Endothelial cell of umbilical vein (primary cell): Measurements from ENCODE around the gene ZBTB46. TPM values are rescaled to one million over a fixed set of nuclear protein-coding genes. Genes with fewer than 3 reads are reported as not detected.
"Not testable (repeated sequence)": the region's sequence is repeated elsewhere in the genome, so short reads cannot be mapped to it uniquely, and the experiment has no call there.

Source experiments
- BruUV-seq: library from RNA; stranded (reverse); fragments of 400-500 nt; replicated peaks from 2 replicates; lab custom pipeline; 2021; lab: Mats Ljungman, UMichigan
- CTCF ChIA-PET: fragments of 300-600, 350-600 bp; sonication (Branson Sonifier 250); formaldehyde crosslinking; loops from one replicate; lab custom pipeline; 2021; ENCODE audit warnings: antibody characterized with exemption, inconsistent platforms; lab: Charles Lee
- POLR2A ChIA-PET: fragments of 300-600, 350-600 bp; sonication (Branson Sonifier 250); formaldehyde crosslinking; loops from one replicate; lab custom pipeline; 2021; ENCODE audit warnings: antibody characterized with exemption, inconsistent platforms; lab: Charles Lee
- DNase-seq: peaks from one replicate; pipeline ENCODE4 v3.0.0-alpha.2; 2011; ENCODE audit warnings: low read depth, low spot score
- FAIRE-seq: peaks from 2 replicates; lab custom pipeline; 2011; peaks lifted over from hg19 to GRCh38; lab: Jason Lieb, UNC
- H2AFZ ChIP-seq: 2 replicates; pipeline ENCODE4 v1.6.0; 2012; ENCODE audit warnings: low read depth, low read length, control low read depth, inconsistent platforms
- H3K27ac ChIP-seq: 2 replicates; pipeline ENCODE4 v1.5.1; 2011; ENCODE audit warnings: low read depth, mild to moderate bottlenecking, control low read depth, low read length, moderate library complexity; ENCODE audit not compliant: insufficient read depth
- H3K27me3 ChIP-seq, 2 experiments: 2 replicates each; pipeline versions ENCODE4 v1.6.0 to v1.6.1; 2011; ENCODE audit warnings: low read length in 2 of 2, mixed read lengths in 1 of 2; ENCODE audit not compliant: control insufficient read depth in 2 of 2, insufficient read depth in 2 of 2
- H3K36me3 ChIP-seq, 2 experiments: 2 replicates in 1 of 2; 3 replicates in 1 of 2; pipeline ENCODE4 v1.5.1; 2011; ENCODE audit warnings: low read length in 2 of 2, mild to moderate bottlenecking in 1 of 2, moderate library complexity in 1 of 2; ENCODE audit not compliant: control insufficient read depth in 2 of 2, insufficient read depth in 2 of 2; ENCODE audit errors: extremely low read depth in 1 of 2
- H3K4me1 ChIP-seq: 3 replicates; pipeline ENCODE4 v1.5.1; 2011; ENCODE audit warnings: mild to moderate bottlenecking, low read length; ENCODE audit not compliant: control insufficient read depth, insufficient read depth; ENCODE audit errors: extremely low read depth
- H3K4me2 ChIP-seq: 2 replicates; pipeline ENCODE4 v1.6.1; 2011; ENCODE audit warnings: low read length, control low read depth, mixed read lengths; ENCODE audit not compliant: insufficient read depth
- H3K4me3 ChIP-seq, 3 experiments: fragments of 200-600 bp in 1 of 3; sonication (generic), shearing (Covaris generic) in 1 of 3; replicated peaks in 1 of 3; 2 replicates each; pipeline ENCODE4 v1.5.1; 2011 to 2016; ENCODE audit warnings: control low read depth in 3 of 3, low read length in 3 of 3, mild to moderate bottlenecking in 2 of 3, inconsistent platforms in 1 of 3, low read depth in 1 of 3, moderate library complexity in 1 of 3; ENCODE audit not compliant: insufficient read depth in 1 of 3
- H3K79me2 ChIP-seq: 2 replicates; pipeline ENCODE4 v1.6.0; 2012; ENCODE audit warnings: low read length, inconsistent platforms; ENCODE audit not compliant: control insufficient read depth, insufficient read depth
- H3K9ac ChIP-seq: replicated peaks from 2 replicates; pipeline ENCODE3; 2011; ENCODE audit warnings: low read length, control low read depth; ENCODE audit not compliant: insufficient read depth; ENCODE audit errors: extremely low read depth
- H3K9me1 ChIP-seq: replicated peaks from 3 replicates; pipeline ENCODE4 v1.6.0; 2011; ENCODE audit warnings: mild to moderate bottlenecking, low read length; ENCODE audit not compliant: control insufficient read depth, insufficient read depth; ENCODE audit errors: extremely low read depth
- H3K9me3 ChIP-seq: replicated peaks from 2 replicates; pipeline ENCODE4 v1.5.1; 2012; ENCODE audit warnings: low read length, inconsistent platforms; ENCODE audit not compliant: control insufficient read depth, insufficient read depth
- H4K20me1 ChIP-seq: replicated peaks from 2 replicates; pipeline ENCODE3; 2011; ENCODE audit warnings: mild to moderate bottlenecking, low read length; ENCODE audit not compliant: control insufficient read depth, insufficient read depth; ENCODE audit errors: extremely low read depth
- dilution Hi-C: fragments of 300-500 bp; cut with MboI; formaldehyde crosslinking; loops from one replicate; pipeline ENCODE4 v1.15.0; 2019; ENCODE audit warnings: low sequenced_read_pairs; ENCODE audit not compliant: extremely low pct_ligation_motif_present
- intact Hi-C: fragments of 100-400 bp; cut with micrococcal nuclease; formaldehyde crosslinking; loops from one replicate; pipeline ENCODE4 v1.10.0; 2022
- polyA plus RNA-seq, 4 experiments: library from polyadenylated mRNA; depleted of rRNA in 3 of 4; stranded (reverse) in 3 of 4; unstranded in 1 of 4; fragments of >200 nt; gene quantifications; 2 replicates each; pipeline versions ENCODE4 v1.2.1 to v1.2.3, GENCODE V29; 2011 to 2012; ENCODE audit warnings: missing spikeins in 1 of 4
- total RNA-seq: library from RNA; stranded (reverse); gene quantifications from 2 replicates; pipeline ENCODE4 v1.2.3, GENCODE V29; 2021

Gene ZBTB46
- total and polyA plus RNA-seq, 2 donors (not counting 3 experiments of a cell fraction or from before 2014, with no cell fraction given), result 1.3 to 7.1 TPM

DNA sequence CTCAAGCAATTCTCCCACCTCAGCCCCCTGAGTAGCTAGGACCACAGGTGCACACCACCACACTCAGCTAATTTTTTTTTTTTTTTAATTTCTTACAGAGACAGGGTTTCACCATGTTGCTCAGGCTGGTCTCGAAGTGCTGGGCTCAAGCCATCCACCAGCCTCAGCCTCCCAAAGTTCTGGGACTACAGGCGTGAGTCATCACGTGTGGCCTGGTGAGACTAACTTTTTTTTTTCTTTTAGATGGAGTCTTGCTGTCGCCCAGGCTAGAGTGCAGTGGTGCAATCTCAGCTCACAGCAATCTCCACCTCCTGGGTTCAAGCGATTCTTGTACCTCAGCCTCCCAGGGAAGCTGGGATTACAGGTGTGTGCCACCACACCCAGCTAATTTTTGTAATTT, 31.9 kb downstream of the ZBTB46 start:
- H3K79me2 ChIP-seq, dilution Hi-C loops, DNase-seq, H3K4me2 ChIP-seq, POLR2A ChIA-PET, H3K4me1 ChIP-seq, H3K9ac ChIP-seq, H4K20me1 ChIP-seq, H2AFZ ChIP-seq, H3K9me3 ChIP-seq, H3K36me3 ChIP-seq, H3K4me3 ChIP-seq, BruUV-seq, intact Hi-C loops, FAIRE-seq, H3K9me1 ChIP-seq, H3K27ac ChIP-seq, H3K27me3 ChIP-seq: not testable (repeated sequence)
- CTCF ChIA-PET, result interaction anchor here (1.1 to 4.0 kb wide), 3 partner anchors 13 to 23 kb away, joined by 3 to 15 read pairs (median 3); no protein-coding TSS in a partner anchor

DNA sequence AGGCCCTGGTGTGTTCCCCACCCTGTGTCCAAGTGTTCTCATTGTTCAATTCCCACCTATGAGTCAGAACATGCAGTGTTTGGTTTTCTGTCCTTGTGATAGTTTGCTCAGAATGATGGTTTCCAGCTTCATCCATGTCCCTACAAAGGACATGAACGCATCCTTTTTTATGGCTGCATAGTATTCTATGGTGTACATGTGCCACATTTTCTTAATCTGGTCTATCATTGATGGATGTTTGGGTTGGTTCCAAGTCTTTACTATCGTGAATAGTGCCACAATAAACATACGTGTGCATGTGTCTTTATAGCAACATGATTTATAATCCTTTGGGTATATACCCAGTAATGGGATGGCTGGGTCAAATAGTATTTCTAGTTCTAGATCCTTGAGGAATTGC, 33.9 kb downstream of the ZBTB46 start:
- BruUV-seq, intact Hi-C loops, H4K20me1 ChIP-seq, POLR2A ChIA-PET, H3K4me1 ChIP-seq, H3K9me1 ChIP-seq, H3K9ac ChIP-seq, H3K27me3 ChIP-seq, H3K36me3 ChIP-seq, H2AFZ ChIP-seq, FAIRE-seq, H3K27ac ChIP-seq, H3K79me2 ChIP-seq, H3K9me3 ChIP-seq, DNase-seq, CTCF ChIA-PET, H3K4me2 ChIP-seq, dilution Hi-C loops, H3K4me3 ChIP-seq: not testable (repeated sequence)
